GM12878 (cell line): Measurements from ENCODE around the gene DTWD2. TPM values are rescaled to one million over a fixed set of nuclear protein-coding genes. Genes with fewer than 3 reads are reported as not detected.

Experiments
- ATF7 ChIP-seq: fragments of 450-650 bp; IDR thresholded peaks from 2 replicates; pipeline ENCODE4 v1.6.1; 2016; ENCODE audit warnings: low read depth, mild to moderate bottlenecking
- CHD2 ChIP-seq: IDR thresholded peaks from 2 replicates; pipeline ENCODE4 v1.6.1; 2011; ENCODE audit warnings: low read depth, low read length, improper control_type of control experiment, borderline replicate concordance
- CUX1 ChIP-seq: IDR thresholded peaks from 2 replicates; pipeline ENCODE4 v1.6.1; 2012; ENCODE audit warnings: improper control_type of control experiment, low read depth, low read length; ENCODE audit not compliant: insufficient replicate concordance
- ESRRA ChIP-seq: IDR thresholded peaks from 2 replicates; pipeline ENCODE4 v1.6.1; 2012; ENCODE audit warnings: mild to moderate bottlenecking, low read length, improper control_type of control experiment
- GATAD2B ChIP-seq: fragments of 450-650 bp; conservative IDR thresholded peaks from 2 replicates; pipeline ENCODE4 v1.6.1; 2017; ENCODE audit warnings: low read depth, mild to moderate bottlenecking, moderate library complexity
- HSF1 ChIP-seq: fragments of 150-350 bp; IDR thresholded peaks from 2 replicates; pipeline ENCODE4 v1.6.1; 2014; ENCODE audit warnings: mild to moderate bottlenecking, low read depth, low read length
- KAT2A ChIP-seq: conservative IDR thresholded peaks from 2 replicates; pipeline ENCODE4 v1.6.1; 2011; ENCODE audit warnings: low read depth, low read length; ENCODE audit not compliant: control insufficient read depth
- MEF2A ChIP-seq: IDR thresholded peaks from 2 replicates; pipeline ENCODE4 v1.6.1; 2011; ENCODE audit warnings: low read depth, mild to moderate bottlenecking, low read length, moderate library complexity; ENCODE audit not compliant: insufficient read depth
- POLR2AphosphoS2 ChIP-seq: IDR thresholded peaks from 2 replicates; pipeline ENCODE4 v1.6.1; 2011; ENCODE audit warnings: low read depth, mild to moderate bottlenecking, low read length, improper control_type of control experiment, moderate library complexity
- PRDM15 ChIP-seq: fragments of 450-650 bp; formaldehyde crosslinking; IDR thresholded peaks from 2 replicates; pipeline ENCODE4 v1.4.0; 2020; ENCODE audit warnings: mild to moderate bottlenecking, moderate library complexity
- SMC3 ChIP-seq: IDR thresholded peaks from 2 replicates; pipeline ENCODE4 v1.6.1; 2011; ENCODE audit warnings: low read length, improper control_type of control experiment, borderline replicate concordance
- TARDBP ChIP-seq: IDR thresholded peaks from 2 replicates; pipeline ENCODE4 v1.6.1; 2016; ENCODE audit warnings: borderline replicate concordance
- TBL1XR1 ChIP-seq: IDR thresholded peaks from 2 replicates; pipeline ENCODE4 v1.6.1; 2012; ENCODE audit warnings: low read depth, low read length, improper control_type of control experiment
- TCF3 ChIP-seq: IDR thresholded peaks from 2 replicates; pipeline ENCODE4 v1.6.1; 2012; ENCODE audit warnings: low read depth, mild to moderate bottlenecking, low read length, borderline replicate concordance; ENCODE audit not compliant: insufficient read depth
- ZBTB33 ChIP-seq: fragments of 450-650 bp; IDR thresholded peaks from 2 replicates; pipeline ENCODE4 v1.6.1; 2017; ENCODE audit warnings: mild to moderate bottlenecking
- ZSCAN29 ChIP-seq: fragments of 450-650 bp; IDR thresholded peaks from 2 replicates; pipeline ENCODE4 v1.6.1; 2017; ENCODE audit warnings: mild to moderate bottlenecking, moderate library complexity
- polyA plus RNA-seq, 11 experiments: library from polyadenylated mRNA; depleted of rRNA in 4 of 11; unstranded in 6 of 11; stranded (reverse) in 5 of 11; fragments of >200 nt; fragmentation: Nextera tagmentation in 4 of 11; fragmentation: Illumina TruSeq in 1 of 11; extraction: Ambion mirVana in 4 of 11; extraction: Trizol in 1 of 11; gene quantifications; 1 replicate in 1 of 11; 2 replicates in 10 of 11; pipeline versions ENCODE4 v1.2.1 to v1.2.3, GENCODE V29; 2011 to 2016; ENCODE audit warnings: inconsistent platforms in 2 of 11, missing spikeins in 2 of 11, low read depth in 1 of 11
- total RNA-seq, 4 experiments: library from RNA; depleted of rRNA in 3 of 4; stranded (reverse); fragments of >200 nt in 3 of 4; fragmentation: Illumina TruSeq in 1 of 4; extraction: Trizol in 1 of 4; gene quantifications; 2 replicates each; pipeline versions ENCODE4 v1.2.1 to v1.2.3, GENCODE V29; 2013 to 2021

Gene DTWD2
- total and polyA plus RNA-seq, 10 of the 15 experiments (the other 5 are each of a cell fraction or from before 2014, with no cell fraction given) = 0.93 to 8.4 (median 5.1) TPM

GRCh38 chr5:118987988-118988865, at the start of gene DTWD2 (continued):
- TF ChIP-seq CUX1 = no peak
- no peak for TF ChIP-seq KAT2A
- TF ChIP-seq ATF7 = no peak
- TF ChIP-seq PRDM15 (CRISPR knock-in tag) = no peak
- no peak for TF ChIP-seq TARDBP
- TF ChIP-seq GATAD2B = peak; percentile 98
- 0 out of 2 replicates have a peak, but pooled peaks have one; percentile 14 for TF ChIP-seq ZSCAN29
- peak; percentile 68; the same call in 1 of the 2 replicates for TF ChIP-seq TCF3
- peak; percentile 30; the same call in 1 of the 2 replicates for TF ChIP-seq MEF2A
- TF ChIP-seq ESRRA = 0 out of 2 replicates have a peak, but pooled peaks have one; percentile 60
- peak; percentile 61; the same call in 1 of the 2 replicates for TF ChIP-seq POLR2AphosphoS2
- TF ChIP-seq HSF1 = no peak
- peak; percentile 69; the same call in 1 of the 2 replicates for TF ChIP-seq CHD2
- TF ChIP-seq SMC3 = peak; percentile 70
- peak; percentile 52 for TF ChIP-seq TBL1XR1
- TF ChIP-seq ZBTB33 = no peak
